HG03457 (cell line): ENCODE data around the gene SCAPER.

ENCODE experiments used
- ATAC-seq: cut with Tn5 transposase; IDR thresholded peaks from one replicate; pipeline ENCODE4 v1.9.1; 2021; ENCODE audit warnings: moderate number of reproducible peaks; ENCODE audit not compliant: unreplicated experiment

Gene SCAPER

DNA sequence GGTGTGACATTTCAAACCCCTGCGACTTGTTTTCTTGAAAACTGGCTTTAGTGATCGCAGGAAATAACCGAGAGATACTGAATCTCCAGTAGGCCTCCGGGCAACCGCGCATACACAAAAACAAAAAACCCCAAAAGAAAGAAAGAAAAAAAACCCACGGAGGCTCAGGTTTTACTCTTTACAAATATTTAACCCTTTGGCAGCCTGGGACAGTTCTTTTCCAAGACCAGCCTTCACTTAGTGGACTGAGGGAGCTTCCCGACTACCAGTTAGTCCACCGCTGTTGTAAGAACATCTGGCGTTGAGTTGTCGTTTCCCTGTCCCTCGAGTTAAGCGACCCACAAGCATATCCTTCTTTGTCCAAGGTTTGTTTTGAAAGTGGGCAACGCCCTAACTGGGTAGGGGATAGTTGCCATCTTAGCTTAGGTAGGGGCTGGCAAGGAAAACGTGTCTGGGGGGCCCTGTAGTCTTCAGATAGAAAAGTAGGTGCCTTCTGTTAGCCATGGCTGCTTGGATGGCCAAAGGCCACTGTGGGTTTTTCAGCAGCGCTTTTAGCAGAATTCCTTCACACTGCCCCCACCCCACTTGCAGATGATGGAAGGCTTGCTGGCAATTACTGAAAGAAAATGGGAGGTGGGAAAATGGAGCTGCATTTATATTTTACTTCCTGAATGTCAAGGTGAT lies 561.7 kb downstream of the SCAPER start:
- ATAC-seq, result no peak

DNA sequence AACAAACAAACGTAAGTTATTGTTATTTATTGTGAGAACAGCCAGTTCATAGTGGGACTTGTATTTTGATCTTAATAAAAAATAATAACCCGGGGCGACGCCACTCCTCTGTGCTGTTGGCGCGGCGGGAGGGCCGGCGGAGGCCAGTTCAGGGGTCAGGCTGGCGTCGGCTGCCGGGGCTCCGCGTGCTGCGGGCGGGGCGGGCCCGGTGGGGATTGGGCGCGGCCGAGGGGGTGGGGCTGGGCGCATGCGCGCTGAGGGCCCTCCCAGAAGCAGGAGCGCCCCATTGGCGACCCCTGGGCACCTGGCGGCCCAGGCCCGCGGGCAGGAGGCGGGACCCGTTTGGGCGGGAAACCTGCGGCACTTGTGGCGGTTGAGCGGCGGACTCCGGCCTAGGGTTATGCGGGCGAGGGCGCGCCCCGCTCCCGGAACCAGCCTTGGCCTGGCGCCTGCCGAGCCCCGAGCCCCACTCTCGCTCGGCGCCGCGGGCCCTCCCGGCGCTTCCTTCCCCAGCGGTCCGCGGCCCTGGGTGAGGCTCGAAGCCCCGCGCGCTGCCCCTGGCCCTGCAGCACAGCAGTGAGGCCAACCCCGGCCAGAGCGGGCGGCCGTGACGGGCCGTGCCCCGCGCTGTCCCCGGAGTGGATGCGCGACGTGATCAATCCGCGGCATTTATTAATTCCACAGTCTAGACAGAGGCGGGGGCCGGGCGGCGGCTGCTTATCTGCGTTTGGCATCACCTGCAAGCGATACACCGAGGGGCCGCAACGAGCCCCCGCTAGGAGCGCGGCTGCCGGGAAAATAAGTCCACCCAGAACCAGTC lies 562.5 kb downstream of the SCAPER start:
- no peak for ATAC-seq

DNA sequence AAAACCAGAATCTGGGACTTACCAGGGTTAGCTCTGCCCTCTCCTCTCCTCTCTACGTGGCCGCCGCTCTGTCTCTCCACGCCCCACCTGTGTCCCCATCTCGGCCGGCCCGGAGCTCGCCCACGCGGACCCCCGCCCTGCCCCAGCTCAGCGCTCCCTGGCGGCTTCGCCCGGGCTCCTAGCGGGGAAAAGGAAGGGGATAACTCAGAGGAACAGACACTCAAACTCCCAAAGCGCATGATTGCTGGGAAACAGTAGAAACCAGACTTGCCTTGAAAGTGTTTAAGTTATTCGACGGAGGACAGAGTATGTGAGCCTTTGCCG lies 563.1 kb downstream of the SCAPER start:
- no peak for ATAC-seq

DNA sequence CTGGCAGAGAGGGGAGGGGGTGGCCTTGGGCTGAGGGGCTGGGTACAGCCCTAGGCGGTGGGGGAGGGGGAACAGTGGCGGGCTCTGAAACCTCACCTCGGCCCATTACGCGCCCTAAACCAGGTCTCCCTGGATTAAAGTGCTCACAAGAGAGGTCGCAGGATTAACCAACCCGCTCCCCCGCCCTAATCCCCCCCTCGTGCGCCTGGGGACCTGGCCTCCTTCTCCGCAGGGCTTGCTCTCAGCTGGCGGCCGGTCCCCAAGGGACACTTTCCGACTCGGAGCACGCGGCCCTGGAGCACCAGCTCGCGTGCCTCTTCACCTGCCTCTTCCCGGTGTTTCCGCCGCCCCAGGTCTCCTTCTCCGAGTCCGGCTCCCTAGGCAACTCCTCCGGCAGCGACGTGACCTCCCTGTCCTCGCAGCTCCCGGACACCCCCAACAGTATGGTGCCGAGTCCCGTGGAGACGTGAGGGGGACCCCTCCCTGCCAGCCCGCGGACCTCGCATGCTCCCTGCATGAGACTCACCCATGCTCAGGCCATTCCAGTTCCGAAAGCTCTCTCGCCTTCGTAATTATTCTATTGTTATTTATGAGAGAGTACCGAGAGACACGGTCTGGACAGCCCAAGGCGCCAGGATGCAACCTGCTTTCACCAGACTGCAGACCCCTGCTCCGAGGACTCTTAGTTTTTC lies 563.6 kb downstream of the SCAPER start:
- ATAC-seq, result no peak

DNA sequence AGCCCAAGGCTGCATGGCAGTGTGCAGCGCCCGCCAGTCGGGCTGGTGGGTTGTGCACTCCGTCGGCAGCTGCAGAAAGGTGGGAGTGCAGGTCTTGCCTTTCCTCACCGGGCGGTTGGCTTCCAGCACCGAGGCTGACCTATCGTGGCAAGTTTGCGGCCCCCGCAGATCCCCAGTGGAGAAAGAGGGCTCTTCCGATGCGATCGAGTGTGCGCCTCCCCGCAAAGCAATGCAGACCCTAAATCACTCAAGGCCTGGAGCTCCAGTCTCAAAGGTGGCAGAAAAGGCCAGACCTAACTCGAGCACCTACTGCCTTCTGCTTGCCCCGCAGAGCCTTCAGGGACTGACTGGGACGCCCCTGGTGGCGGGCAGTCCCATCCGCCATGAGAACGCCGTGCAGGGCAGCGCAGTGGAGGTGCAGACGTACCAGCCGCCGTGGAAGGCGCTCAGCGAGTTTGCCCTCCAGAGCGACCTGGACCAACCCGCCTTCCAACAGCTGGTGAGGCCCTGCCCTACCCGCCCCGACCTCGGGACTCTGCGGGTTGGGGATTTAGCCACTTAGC lies 564.3 kb downstream of the SCAPER start:
- no peak for ATAC-seq

DNA sequence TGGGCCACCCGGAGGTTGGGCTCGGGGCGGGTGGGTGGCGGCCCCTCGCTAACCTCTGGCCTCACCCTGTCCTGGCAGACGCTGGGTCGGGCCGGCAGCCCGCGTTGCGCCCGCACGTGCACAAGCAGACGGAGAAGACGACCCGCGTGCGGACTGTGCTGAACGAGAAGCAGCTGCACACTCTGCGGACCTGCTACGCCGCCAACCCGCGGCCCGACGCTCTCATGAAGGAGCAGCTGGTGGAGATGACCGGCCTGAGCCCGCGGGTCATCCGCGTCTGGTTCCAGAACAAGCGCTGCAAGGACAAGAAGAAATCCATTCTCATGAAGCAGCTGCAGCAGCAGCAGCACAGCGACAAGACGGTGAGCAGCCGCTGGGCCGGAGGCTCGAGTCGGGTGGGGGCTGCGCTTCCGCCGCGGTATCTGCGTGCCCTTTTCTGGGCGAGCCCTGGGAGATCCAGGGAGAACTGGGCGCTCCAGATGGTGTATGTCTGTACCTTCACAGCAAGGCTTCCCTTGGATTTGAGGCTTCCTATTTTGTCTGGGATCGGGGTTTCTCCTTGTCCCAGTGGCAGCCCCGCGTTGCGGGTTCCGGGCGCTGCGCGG lies 564.8 kb downstream of the SCAPER start:
- ATAC-seq, result no peak

DNA sequence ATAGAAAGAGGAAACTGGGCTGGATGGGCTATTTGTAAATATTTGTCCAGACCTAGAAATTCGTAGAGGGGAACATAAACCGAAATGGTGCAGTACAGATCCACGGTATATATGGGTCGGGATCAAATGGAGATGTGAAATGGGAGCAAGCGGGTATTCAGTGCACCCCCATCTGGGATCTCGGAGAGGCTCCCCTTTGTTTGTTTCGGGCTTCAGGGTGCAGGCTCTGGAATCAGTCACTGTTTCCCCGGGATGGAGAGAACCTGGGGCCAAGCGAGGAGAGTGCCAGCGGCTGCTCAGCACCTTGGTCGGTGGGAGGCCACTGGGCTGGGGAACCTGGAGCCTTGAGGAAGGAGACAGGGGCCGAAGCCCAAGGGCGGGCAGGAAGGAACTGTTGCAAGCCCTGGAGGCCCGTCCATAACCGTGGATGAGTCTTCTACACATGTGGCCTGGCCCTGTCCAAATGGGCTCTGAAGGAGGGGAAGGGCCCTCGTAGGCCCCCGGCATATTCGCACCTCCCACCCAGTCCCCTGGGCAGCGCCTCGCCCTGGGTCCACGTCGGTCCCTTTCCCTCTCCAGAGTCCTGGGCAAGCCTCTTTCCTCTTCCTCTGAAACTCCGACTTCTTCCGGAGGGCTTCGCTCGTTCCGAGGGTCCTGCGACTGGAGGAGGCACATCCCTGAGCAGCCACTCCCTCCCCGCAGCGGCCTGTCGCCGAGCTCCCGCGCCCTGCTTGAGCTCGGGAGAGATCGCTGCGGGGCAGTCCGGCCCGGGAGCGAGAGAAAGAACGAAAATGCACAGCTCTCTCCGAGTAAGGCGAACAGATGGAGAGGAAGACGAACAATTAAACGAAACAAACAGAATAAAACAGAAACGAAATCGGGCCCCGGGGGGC lies 565.6 kb downstream of the SCAPER start:
- no peak for ATAC-seq

DNA sequence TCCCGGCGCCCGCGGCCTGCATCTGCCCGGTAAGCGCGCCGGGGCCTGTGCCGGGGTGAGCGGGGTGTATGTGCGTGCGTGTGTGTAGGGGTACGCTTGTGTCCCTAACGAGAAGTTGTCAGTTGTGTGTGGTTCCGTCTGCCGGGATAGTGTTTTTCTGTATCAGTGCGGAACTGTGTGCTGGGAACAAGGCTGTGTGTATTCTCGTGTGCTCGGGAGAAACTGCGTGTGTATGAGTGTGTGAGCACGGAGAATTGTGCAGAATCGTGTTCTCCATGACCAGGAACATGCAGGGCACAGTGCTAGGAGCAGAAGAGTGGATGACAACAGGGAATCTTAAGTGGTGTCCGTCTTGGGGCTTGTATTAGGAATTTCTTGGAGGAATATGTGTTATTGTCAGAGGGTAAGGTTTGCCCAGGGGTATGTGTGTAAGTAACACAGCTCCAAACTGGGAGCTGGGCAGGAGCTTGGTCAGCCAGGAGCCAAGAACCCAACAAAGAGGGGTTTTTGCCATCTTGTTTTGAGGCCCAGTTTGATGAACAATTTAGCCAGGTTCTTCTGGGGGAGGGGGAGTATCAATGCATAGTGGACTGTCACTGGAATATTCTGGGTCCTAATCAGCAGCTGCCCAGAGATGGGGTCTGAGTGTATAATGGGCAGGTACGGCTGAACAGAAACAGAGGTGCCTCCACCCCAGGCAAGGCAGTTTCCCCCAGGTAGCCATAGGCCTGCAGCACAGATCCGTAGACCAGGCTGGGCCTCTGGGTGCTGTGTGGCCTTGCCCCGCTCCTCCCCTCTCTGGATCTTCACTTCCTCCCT lies 566.4 kb downstream of the SCAPER start:
- ATAC-seq, result no peak

DNA sequence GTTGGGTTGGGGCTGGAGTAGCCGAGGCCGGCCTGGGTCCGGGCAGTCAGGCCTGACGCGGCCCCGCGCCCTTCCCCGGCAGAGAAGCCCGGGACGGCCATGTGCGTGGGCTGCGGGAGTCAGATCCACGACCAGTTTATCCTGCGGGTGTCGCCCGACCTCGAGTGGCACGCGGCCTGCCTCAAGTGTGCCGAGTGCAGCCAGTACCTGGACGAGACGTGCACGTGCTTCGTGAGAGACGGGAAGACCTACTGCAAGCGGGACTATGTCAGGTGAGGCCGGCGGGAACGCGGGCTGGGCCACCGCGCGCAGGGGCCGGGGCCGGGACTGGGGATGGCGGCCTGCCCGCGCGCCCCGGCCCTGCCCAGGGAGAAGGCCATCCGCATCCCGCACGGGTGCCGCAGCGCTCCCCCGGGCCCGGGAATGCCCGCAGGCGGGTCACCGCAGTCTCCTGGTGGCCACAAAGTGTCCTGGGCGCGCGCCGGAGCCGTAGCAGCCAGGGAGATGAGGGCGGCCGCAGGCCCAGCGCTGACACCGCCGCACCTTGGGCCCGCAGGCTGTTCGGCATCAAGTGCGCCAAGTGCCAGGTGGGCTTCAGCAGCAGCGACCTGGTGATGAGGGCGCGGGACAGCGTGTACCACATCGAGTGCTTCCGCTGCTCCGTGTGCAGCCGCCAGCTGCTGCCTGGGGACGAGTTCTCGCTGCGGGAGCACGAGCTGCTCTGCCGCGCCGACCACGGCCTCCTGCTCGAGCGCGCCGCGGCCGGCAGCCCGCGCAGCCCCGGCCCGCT lies 567.2 kb downstream of the SCAPER start:
- no peak for ATAC-seq

DNA sequence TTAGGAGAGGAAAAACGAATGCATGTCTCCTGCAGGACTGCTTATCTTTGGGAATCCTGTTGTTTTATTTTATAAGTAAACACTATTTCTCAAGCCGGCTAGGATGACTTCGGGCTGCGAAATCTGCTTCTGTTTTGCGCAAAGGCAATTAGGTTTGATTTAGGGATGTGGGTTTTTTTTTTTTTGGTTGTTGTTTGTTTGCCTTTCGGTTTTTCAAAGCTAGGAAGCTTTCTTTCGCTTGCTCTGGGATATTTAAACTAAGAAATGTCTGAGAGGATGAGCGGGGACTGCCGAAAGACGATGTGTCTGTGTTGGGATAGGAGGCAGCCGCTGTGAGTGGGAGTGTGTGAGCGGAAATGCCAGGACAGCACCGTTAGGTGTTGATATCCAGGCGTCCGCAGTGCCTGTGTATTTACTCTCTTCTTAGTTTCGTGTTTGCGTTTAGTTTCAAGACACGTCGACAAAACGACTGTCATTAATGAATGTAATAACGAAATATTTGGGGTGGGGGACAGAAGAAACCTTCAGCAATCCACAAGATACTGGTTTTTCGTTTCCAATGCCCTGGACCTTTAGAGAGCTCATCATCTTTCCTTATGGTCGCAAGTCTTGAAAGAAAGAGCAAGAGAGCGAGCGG lies 568.0 kb downstream of the SCAPER start:
- ATAC-seq, result no peak

DNA sequence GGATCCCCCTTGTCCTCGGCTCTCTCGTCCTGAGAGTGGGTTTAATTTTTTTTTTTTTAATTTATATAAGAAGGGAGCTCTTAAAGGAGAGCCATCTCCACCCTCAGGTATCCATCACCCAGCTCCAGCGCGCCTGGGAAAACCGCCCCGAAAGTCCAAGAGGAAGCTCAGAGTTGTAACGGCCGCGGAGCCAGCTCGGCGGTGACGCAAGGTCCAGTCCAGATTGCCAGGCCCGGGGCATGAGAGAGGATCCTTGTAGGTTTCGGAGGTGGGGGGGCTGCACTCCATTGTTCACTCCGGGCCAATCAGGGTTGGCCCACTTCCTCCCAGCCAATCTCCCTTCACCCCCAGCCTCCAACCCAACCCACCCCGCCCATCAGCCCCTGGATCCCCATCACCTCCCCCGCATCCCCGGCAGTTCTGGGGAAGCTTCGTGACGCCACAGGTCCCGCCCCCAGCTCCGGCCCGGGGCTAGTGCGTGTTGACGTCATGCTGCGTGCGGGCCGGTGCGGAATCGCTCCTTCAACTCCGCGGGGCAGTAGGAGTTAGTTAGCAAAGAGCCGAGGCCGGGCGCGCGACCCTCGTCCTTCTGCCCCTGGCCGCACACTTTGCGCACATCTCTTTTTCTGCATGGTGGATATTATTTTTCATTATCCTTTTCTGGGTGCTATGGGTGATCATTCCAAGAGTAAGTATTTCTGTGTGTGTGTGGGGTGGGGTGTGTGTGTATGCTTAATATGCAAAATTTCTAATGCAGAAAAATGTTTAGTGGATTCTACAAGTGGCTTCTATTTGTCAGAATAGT lies 568.7 kb downstream of the SCAPER start, which contains the start of gene ISL2:
Gene ISL2 (plus strand): TSS at position 520 of the 805 bp plus-strand sequence. CDS start 111 bp downstream, at position 631.
- no peak for ATAC-seq

DNA sequence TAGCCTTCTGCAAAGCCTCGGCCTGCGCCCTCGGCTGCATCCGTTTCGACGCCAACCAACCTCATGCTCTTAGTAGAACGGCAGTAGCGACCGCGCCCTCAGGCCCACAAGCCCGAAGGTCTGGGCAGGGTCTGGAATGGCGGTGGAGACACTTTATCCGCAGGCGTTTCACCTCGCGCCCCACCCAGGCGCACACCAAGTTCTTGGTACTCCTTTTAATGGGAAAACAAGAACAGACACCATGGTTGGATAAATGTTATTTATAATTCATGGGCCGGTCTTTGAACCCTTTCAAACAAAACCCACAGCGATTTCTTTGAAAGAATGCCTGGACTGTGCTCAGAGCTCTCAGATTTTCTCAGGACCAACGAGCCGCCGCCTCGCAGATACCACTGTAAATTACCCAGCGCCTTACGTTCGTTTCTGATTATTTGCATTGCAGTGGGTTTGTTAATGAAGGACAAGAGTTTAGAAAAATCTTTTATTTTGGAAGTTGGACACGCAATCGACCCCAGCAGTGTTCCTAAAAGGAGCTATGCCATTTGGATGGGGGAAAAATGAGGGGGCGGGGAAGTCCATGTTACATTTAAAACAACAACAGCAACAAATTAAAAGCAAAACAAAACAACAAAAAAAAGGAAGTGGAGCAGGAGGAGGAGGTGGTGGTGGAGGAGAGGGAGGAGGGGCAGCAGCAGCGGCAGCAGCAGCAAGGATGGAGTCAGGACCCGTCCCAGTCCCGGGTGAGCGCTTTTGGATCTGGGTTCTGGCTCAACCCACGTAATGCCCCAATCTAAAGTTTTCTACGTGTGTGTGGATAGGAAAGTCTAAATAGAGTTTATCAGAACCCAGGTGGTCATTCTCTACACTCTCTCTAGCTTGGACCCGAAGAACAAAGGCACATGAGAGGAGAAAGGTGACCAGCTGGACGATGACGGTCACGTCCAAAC lies 569.6 kb downstream of the SCAPER start:
- ATAC-seq, result no peak

DNA sequence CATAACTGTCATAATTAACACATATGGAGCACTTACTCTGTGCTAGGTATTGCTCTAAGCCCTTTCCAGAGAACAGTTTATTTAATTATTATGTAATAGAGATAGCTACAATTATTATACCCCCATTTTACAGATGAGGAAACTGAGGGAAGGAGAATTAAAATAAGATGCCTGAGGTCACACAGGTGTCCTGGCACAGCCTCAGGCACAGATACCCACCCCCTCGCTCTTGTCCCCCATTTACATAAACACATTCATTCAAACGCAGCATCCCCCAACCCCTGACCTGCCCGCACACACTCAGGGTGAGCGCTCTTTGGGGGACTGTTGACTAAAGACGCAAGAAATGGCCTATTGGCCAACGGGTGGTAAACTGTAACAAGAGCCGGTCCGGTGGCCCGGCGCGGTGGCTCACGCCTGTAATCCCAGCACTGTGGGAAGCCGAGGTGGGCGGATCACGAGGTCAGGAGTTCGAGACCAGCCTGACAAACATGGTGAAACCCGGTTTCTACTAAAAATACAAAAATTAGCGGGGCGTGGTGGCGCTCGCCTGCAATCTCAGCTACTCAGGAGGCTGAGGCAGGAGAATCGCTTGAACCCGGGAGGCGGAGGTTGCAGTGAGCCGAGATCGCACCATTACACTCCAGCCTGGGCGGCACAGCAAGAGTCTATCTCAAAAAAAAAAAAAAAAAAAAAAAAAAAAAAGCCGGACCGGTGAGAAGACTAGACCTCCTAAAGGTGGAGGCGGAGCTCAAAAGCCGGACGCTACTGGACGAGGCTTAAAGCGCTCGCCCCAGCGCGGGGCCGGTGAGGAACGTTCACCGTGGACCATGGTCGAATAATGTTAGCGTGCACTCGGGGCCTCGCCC lies 570.5 kb downstream of the SCAPER start:
- no peak for ATAC-seq

DNA sequence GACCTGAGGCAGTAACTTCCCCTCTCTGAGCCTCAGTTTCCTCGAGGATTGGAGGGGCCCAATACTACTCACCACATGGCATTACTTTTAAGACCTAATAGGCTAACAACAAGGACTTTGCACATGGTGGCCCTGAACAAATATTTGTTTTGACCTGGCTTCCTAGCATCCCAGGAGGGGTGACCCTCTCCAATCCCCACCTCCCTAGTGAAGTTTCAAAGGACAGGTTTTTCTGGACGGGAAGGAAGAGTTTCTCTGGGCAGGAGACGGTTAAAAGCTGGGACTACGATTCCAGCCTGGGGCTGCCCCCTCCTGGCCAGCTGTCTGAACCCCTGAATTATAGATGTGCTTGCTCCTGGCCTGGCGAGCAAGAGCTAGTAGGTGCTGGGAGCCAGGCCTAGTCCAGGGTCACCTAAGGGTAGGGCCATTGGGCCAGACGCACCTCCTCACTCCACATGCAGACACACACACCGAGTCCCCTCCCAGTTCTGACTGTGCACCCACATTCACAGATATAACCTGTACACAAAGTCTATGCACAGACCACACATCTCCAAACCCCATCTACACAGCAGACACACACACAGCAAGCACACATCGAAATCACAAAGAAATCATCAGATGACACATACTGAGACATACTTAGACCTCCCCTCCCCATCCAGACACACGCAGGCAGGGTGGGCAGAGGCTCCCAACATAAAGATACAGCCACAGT lies 571.3 kb downstream of the SCAPER start:
- no peak for ATAC-seq

DNA sequence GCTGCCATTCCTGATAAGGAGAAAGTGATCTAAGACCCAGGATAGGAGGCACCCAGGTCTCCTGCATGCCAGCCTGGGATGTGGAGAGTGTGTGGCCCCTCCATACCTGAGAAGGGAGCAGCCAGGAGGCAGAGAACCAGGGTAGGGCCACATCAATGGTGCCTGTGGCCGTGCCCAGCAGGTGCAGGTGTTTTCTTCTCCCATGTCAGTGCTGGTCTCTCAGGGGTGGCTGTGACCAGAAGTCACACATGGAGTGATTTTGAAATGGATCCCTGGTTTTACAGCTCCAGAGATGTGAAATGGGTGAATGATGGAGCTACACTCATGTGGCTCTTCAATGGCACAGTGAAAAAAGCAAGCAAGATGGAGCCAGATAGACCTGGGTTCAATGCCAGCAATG lies 571.8 kb downstream of the SCAPER start:
- no peak for ATAC-seq
